AG09319 (cell line): ENCODE measurements around the gene DUOXA2.

Experiments
- DNase-seq: peaks from one replicate; pipeline ENCODE4 v3.0.0-alpha.2; 2010; ENCODE audit warnings: low read depth; ENCODE audit errors: extremely low read depth
- CTCF ChIP-seq: IDR thresholded peaks from 2 replicates; pipeline ENCODE4 v1.5.1; 2011; ENCODE audit warnings: low read depth, mild to moderate bottlenecking, inconsistent platforms, low read length, moderate library complexity

The DUOXA2 gene

GRCh38 chr15:45143946-45144345 is 29.8 kb downstream of the DUOXA2 start:
- DNase-seq = no peak
- TF ChIP-seq CTCF = no peak

- no peak for TF ChIP-seq CTCF
- no peak for DNase-seq
These were observed 30.6 kb downstream of the DUOXA2 start for GRCh38 chr15:45144775-45145174.

- DNase-seq = no peak
- no peak for TF ChIP-seq CTCF
These were observed 32.3 kb downstream of the DUOXA2 start for GRCh38 chr15:45146405-45146804.

- TF ChIP-seq CTCF = no peak
These were observed 33.5 kb downstream of the DUOXA2 start for GRCh38 chr15:45147606-45148005.

GRCh38 chr15:45148076-45149059 is 34.2 kb downstream of the DUOXA2 start:
- no peak for TF ChIP-seq CTCF
- no peak for DNase-seq

More at GRCh38 chr15:45147606-45148005, 33.5 kb downstream of the DUOXA2 start:
- no peak for DNase-seq

- DNase-seq = no peak
- TF ChIP-seq CTCF = no peak
These were observed 34.9 kb downstream of the DUOXA2 start for GRCh38 chr15:45149060-45149459.

GRCh38 chr15:45150481-45150880 is 36.4 kb downstream of the DUOXA2 start:
- TF ChIP-seq CTCF = no peak
- DNase-seq = no peak
